ENCODE data around the gene HLA-F. TPM values are rescaled to one million over a fixed set of nuclear protein-coding genes. Genes with fewer than 3 reads are reported as not detected.

The HLA-F gene
- polyA plus RNA-seq, 1 donor from 2014 or later, result 393 TPM

GRCh38 chr6:29730575-29731126 lies 7.4 kb downstream of the HLA-F start:
- H3K27ac Mint-ChIP-seq, result peak overlapping the region; percentile 6 to 30 (median 20)
- peaks cover 2% of the 10 kb centered on the region for H3K36me3 Mint-ChIP-seq
- peaks cover 22 to 47% (median 41%) of the 10 kb centered on the region in 3 donors for H3K4me1 Mint-ChIP-seq
- H3K9me3 Mint-ChIP-seq, result no peaks in the 10 kb centered on the region
- H3K27me3 Mint-ChIP-seq, result no peaks in the 10 kb centered on the region
- H3K4me3 Mint-ChIP-seq, result peak overlapping the region in 1 of 4 donors; percentile 64

GRCh38 chr6:29731281-29731680 lies 8.0 kb downstream of the HLA-F start:
- peaks cover 17 to 41% (median 35%) of the 10 kb centered on the region in 3 donors for H3K4me1 Mint-ChIP-seq
- H3K9me3 Mint-ChIP-seq, result no peaks in the 10 kb centered on the region
- H3K4me3 Mint-ChIP-seq, result peak overlapping the region in 1 of 4 donors; percentile 64
- H3K27me3 Mint-ChIP-seq, result no peaks in the 10 kb centered on the region
- no peaks in the 10 kb centered on the region for H3K36me3 Mint-ChIP-seq
- H3K27ac Mint-ChIP-seq, result peak overlapping the region in 2 of 3 donors; percentile 6 to 30

- Mint-ChIP-seq H3K27ac (no peak overlapping the region), H3K4me1 (peaks cover 9 to 27% (median 25%) of the 10 kb centered on the region in 3 donors)
Measured at GRCh38 chr6:29733057-29733456, 9.8 kb downstream of the HLA-F start.

GRCh38 chr6:29734046-29735018 lies 11.1 kb downstream of the HLA-F start:
- Mint-ChIP-seq H3K36me3 (peaks cover 3% of the 10 kb centered on the region), H3K9me3 (no peaks in the 10 kb centered on the region), H3K4me1 (peaks cover 8 to 23% (median 23%) of the 10 kb centered on the region in 3 donors), H3K27me3 (no peaks in the 10 kb centered on the region), H3K4me3 (no peak overlapping the region), H3K27ac (no peak overlapping the region)

More at GRCh38 chr6:29733057-29733456, 9.8 kb downstream of the HLA-F start:
- H3K27me3 Mint-ChIP-seq, result no peaks in the 10 kb centered on the region
- no peak overlapping the region for H3K4me3 Mint-ChIP-seq
- H3K9me3 Mint-ChIP-seq, result no peaks in the 10 kb centered on the region
- peaks cover 2% of the 10 kb centered on the region for H3K36me3 Mint-ChIP-seq

- no peak overlapping the region for H3K27ac Mint-ChIP-seq
- no peak overlapping the region for H3K4me3 Mint-ChIP-seq
- H3K27me3 Mint-ChIP-seq, result no peaks in the 10 kb centered on the region
- peaks cover 1 to 7% (median 4%) of the 10 kb centered on the region in 3 donors for H3K4me1 Mint-ChIP-seq
- H3K36me3 Mint-ChIP-seq, result peaks cover 3% of the 10 kb centered on the region
- H3K9me3 Mint-ChIP-seq, result no peaks in the 10 kb centered on the region
Measured at GRCh38 chr6:29736563-29736962, 13.3 kb downstream of the HLA-F start.

- Mint-ChIP-seq H3K27me3 (no peaks in the 10 kb centered on the region), H3K27ac (no peak overlapping the region)
Measured at GRCh38 chr6:29737707-29738630, 14.7 kb downstream of the HLA-F start.

GRCh38 chr6:29739136-29739881 lies 16.1 kb downstream of the HLA-F start:
- no peaks in the 10 kb centered on the region for H3K9me3 Mint-ChIP-seq
- peaks cover 0 to 7% (median 4%) of the 10 kb centered on the region in 3 donors for H3K4me1 Mint-ChIP-seq
- peaks cover 3% of the 10 kb centered on the region for H3K36me3 Mint-ChIP-seq
- H3K4me3 Mint-ChIP-seq, result no peak overlapping the region
- peak overlapping the region in 1 of 3 donors; percentile 47 for H3K27ac Mint-ChIP-seq
- no peaks in the 10 kb centered on the region for H3K27me3 Mint-ChIP-seq

More at GRCh38 chr6:29737707-29738630, 14.7 kb downstream of the HLA-F start:
- Mint-ChIP-seq H3K4me1 (peaks cover 0 to 7% (median 4%) of the 10 kb centered on the region in 3 donors), H3K9me3 (no peaks in the 10 kb centered on the region), H3K36me3 (peaks cover 3% of the 10 kb centered on the region), H3K4me3 (no peak overlapping the region)

GRCh38 chr6:29739882-29740261 lies 16.6 kb downstream of the HLA-F start:
- Mint-ChIP-seq H3K9me3 (no peaks in the 10 kb centered on the region), H3K27ac (peak overlapping the region in 1 of 3 donors; percentile 47), H3K27me3 (no peaks in the 10 kb centered on the region), H3K36me3 (peaks cover 3% of the 10 kb centered on the region), H3K4me3 (no peak overlapping the region), H3K4me1 (peaks cover 0 to 4% (median 2%) of the 10 kb centered on the region in 3 donors)

- peaks cover 0 to 6% (median 3%) of the 10 kb centered on the region in 3 donors for H3K4me1 Mint-ChIP-seq
- H3K9me3 Mint-ChIP-seq, result no peaks in the 10 kb centered on the region
- H3K36me3 Mint-ChIP-seq, result peaks cover 4% of the 10 kb centered on the region
- H3K4me3 Mint-ChIP-seq, result no peak overlapping the region
- H3K27me3 Mint-ChIP-seq, result no peaks in the 10 kb centered on the region
- H3K27ac Mint-ChIP-seq, result peak overlapping the region in 1 of 3 donors; percentile 31
Measured at GRCh38 chr6:29741592-29741991, 18.4 kb downstream of the HLA-F start.

- H3K27me3 Mint-ChIP-seq, result no peaks in the 10 kb centered on the region
- H3K36me3 Mint-ChIP-seq, result peaks cover 5% of the 10 kb centered on the region
- H3K4me3 Mint-ChIP-seq, result no peak overlapping the region
- no peaks in the 10 kb centered on the region for H3K9me3 Mint-ChIP-seq
- no peak overlapping the region for H3K27ac Mint-ChIP-seq
- peaks cover 0 to 7% (median 7%) of the 10 kb centered on the region in 3 donors for H3K4me1 Mint-ChIP-seq
Measured at GRCh38 chr6:29742127-29742526, 18.9 kb downstream of the HLA-F start.

- H3K9me3 Mint-ChIP-seq, result no peaks in the 10 kb centered on the region
- no peak overlapping the region for H3K27ac Mint-ChIP-seq
- no peak overlapping the region for H3K4me3 Mint-ChIP-seq
- H3K27me3 Mint-ChIP-seq, result peaks cover 2% of the 10 kb centered on the region
- peaks cover 0 to 11% (median 10%) of the 10 kb centered on the region in 3 donors for H3K4me1 Mint-ChIP-seq
- H3K36me3 Mint-ChIP-seq, result peaks cover 4% of the 10 kb centered on the region
Measured at GRCh38 chr6:29743025-29743424, 19.8 kb downstream of the HLA-F start.

GRCh38 chr6:29743568-29743967 lies 20.3 kb downstream of the HLA-F start:
- Mint-ChIP-seq H3K4me3 (no peak overlapping the region), H3K27me3 (peaks cover 2% of the 10 kb centered on the region), H3K27ac (no peak overlapping the region), H3K36me3 (peaks cover 2% of the 10 kb centered on the region), H3K4me1 (peaks cover 0 to 12% (median 10%) of the 10 kb centered on the region in 3 donors), H3K9me3 (no peaks in the 10 kb centered on the region)

GRCh38 chr6:29744131-29744530 lies 20.9 kb downstream of the HLA-F start:
- H3K9me3 Mint-ChIP-seq, result no peaks in the 10 kb centered on the region
- H3K4me3 Mint-ChIP-seq, result no peak overlapping the region
- H3K4me1 Mint-ChIP-seq, result peaks cover under 1 to 12% (median 10%) of the 10 kb centered on the region in 3 donors
- H3K27me3 Mint-ChIP-seq, result peaks cover 2% of the 10 kb centered on the region
- peaks cover 2% of the 10 kb centered on the region for H3K36me3 Mint-ChIP-seq
- no peak overlapping the region for H3K27ac Mint-ChIP-seq

GRCh38 chr6:29744621-29745020 lies 21.4 kb downstream of the HLA-F start:
- Mint-ChIP-seq H3K27ac (no peak overlapping the region), H3K9me3 (no peaks in the 10 kb centered on the region), H3K27me3 (peaks cover 3% of the 10 kb centered on the region), H3K4me1 (peaks cover 5 to 15% (median 13%) of the 10 kb centered on the region in 3 donors), H3K4me3 (no peak overlapping the region), H3K36me3 (peaks cover 2% of the 10 kb centered on the region)

Measured in IgD-negative memory B cell (primary cell).